H9 (cell line): Measurements from ENCODE around the gene SPEM3. TPM values are rescaled to one million over a fixed set of nuclear protein-coding genes. Genes with fewer than 3 reads are reported as not detected.

Experiments used
- DNase-seq: peaks from one replicate; pipeline ENCODE4 v3.0.0-alpha.2; 2017
- H2AFZ ChIP-seq: one replicate; pipeline ENCODE4 v1.6.1; 2013; ENCODE audit warnings: mild to moderate bottlenecking, low read length, control low read depth, moderate library complexity
- H2AK5ac ChIP-seq: 2 replicates; pipeline ENCODE4 v1.6.1; 2013; ENCODE audit warnings: low read length, control low read depth, mixed read lengths; ENCODE audit not compliant: insufficient read length
- H2BK120ac ChIP-seq: one replicate; pipeline ENCODE4 v1.6.1; 2013; ENCODE audit warnings: low read depth, mild to moderate bottlenecking, low read length, control low read depth, inconsistent platforms; ENCODE audit not compliant: poor library complexity, severe bottlenecking
- H2BK12ac ChIP-seq: 2 replicates; pipeline ENCODE4 v1.6.1; 2013; ENCODE audit warnings: low read length, control low read depth, mixed read lengths, low read depth; ENCODE audit not compliant: insufficient read length
- H2BK15ac ChIP-seq: 2 replicates; pipeline ENCODE4 v1.6.1; 2013; ENCODE audit warnings: low read depth, low read length, control low read depth
- H2BK20ac ChIP-seq: one replicate; pipeline ENCODE4 v1.6.1; 2013; ENCODE audit warnings: low read depth, mild to moderate bottlenecking, low read length, control low read depth, inconsistent platforms; ENCODE audit not compliant: poor library complexity, severe bottlenecking
- H2BK5ac ChIP-seq: 2 replicates; pipeline ENCODE4 v1.6.1; 2013; ENCODE audit warnings: low read length, control low read depth, mixed read lengths; ENCODE audit not compliant: insufficient read length
- H3K14ac ChIP-seq: 2 replicates; pipeline ENCODE4 v1.6.1; 2013; ENCODE audit warnings: low read length, control low read depth; ENCODE audit not compliant: insufficient read depth
- H3K18ac ChIP-seq: 2 replicates; pipeline ENCODE4 v1.6.1; 2013; ENCODE audit warnings: low read depth, mild to moderate bottlenecking, mixed read lengths, low read length, control low read depth; ENCODE audit not compliant: insufficient read length
- H3K23ac ChIP-seq: 2 replicates; pipeline ENCODE4 v1.6.1; 2013; ENCODE audit warnings: low read length, control low read depth, mixed read lengths, low read depth; ENCODE audit not compliant: insufficient read length
- H3K23me2 ChIP-seq: 2 replicates; pipeline ENCODE4 v1.6.1; 2013; ENCODE audit warnings: low read depth, mild to moderate bottlenecking, mixed read lengths, low read length, control low read depth; ENCODE audit not compliant: insufficient read length, poor library complexity, severe bottlenecking
- H3K27ac ChIP-seq: 2 replicates; pipeline ENCODE4 v1.5.1; 2013; ENCODE audit warnings: low read length, control low read depth, mixed read lengths, low read depth; ENCODE audit not compliant: insufficient read length
- H3K27me3 ChIP-seq: 2 replicates; pipeline ENCODE4 v1.6.1; 2013; ENCODE audit warnings: low read length, control low read depth, inconsistent platforms; ENCODE audit not compliant: insufficient read depth
- H3K4ac ChIP-seq: 2 replicates; pipeline ENCODE4 v1.6.1; 2013; ENCODE audit warnings: low read depth, mild to moderate bottlenecking, control low read depth, inconsistent platforms, low read length, moderate library complexity
- H3K4me1 ChIP-seq: 2 replicates; pipeline ENCODE4 v1.6.1; 2013; ENCODE audit warnings: low read length, control low read depth, inconsistent platforms; ENCODE audit not compliant: insufficient read depth
- H3K4me2 ChIP-seq: 2 replicates; pipeline ENCODE4 v1.6.1; 2013; ENCODE audit warnings: low read length, control low read depth, mixed read lengths; ENCODE audit not compliant: insufficient read length, insufficient read depth
- H3K56ac ChIP-seq: 2 replicates; pipeline ENCODE4 v1.6.1; 2013; ENCODE audit warnings: low read depth, mild to moderate bottlenecking, mixed read lengths, low read length, control low read depth; ENCODE audit not compliant: insufficient read length
- H3K79me1 ChIP-seq: 2 replicates; pipeline ENCODE4 v1.6.1; 2013; ENCODE audit warnings: low read depth, mild to moderate bottlenecking, moderate library complexity, low read length, control low read depth, inconsistent platforms; ENCODE audit not compliant: insufficient read depth, poor library complexity, severe bottlenecking
- H3K79me2 ChIP-seq: 2 replicates; pipeline ENCODE4 v1.6.1; 2013; ENCODE audit warnings: low read length, control low read depth, inconsistent platforms; ENCODE audit not compliant: insufficient read depth
- H3K9ac ChIP-seq: 2 replicates; pipeline ENCODE4 v1.6.1; 2013; ENCODE audit warnings: low read length, control low read depth, mixed read lengths; ENCODE audit not compliant: insufficient read length; ENCODE audit errors: extremely low read depth
- H3K9me3 ChIP-seq: one replicate; pipeline ENCODE4 v1.6.1; 2013; ENCODE audit warnings: low read depth, low read length, inconsistent platforms; ENCODE audit not compliant: control insufficient read depth
- H3T11ph ChIP-seq: one replicate; pipeline ENCODE4 v1.6.1; 2013; ENCODE audit warnings: mild to moderate bottlenecking, low read length, control low read depth, inconsistent platforms
- H4K20me1 ChIP-seq: one replicate; pipeline ENCODE4 v1.6.1; 2013; ENCODE audit not compliant: control insufficient read depth, insufficient read length, insufficient read depth
- H4K5ac ChIP-seq: 2 replicates; pipeline ENCODE4 v1.6.1; 2013; ENCODE audit warnings: low read depth, mild to moderate bottlenecking, mixed read lengths, low read length, control low read depth; ENCODE audit not compliant: insufficient read length
- H4K8ac ChIP-seq: replicated peaks from 2 replicates; pipeline ENCODE4 v1.6.1; 2013; ENCODE audit warnings: low read length, control low read depth, mixed read lengths, low read depth; ENCODE audit not compliant: insufficient read length
- H4K91ac ChIP-seq: 2 replicates; pipeline ENCODE4 v1.6.1; 2013; ENCODE audit warnings: low read depth, mild to moderate bottlenecking, moderate library complexity, mixed read lengths, low read length, control low read depth; ENCODE audit not compliant: insufficient read length
- H3K27ac Mint-ChIP-seq, 3 experiments: 2 replicates in 2 of 3; 3 replicates in 1 of 3; pipeline ENCODE4 v1.8.0; 2020 to 2021; ENCODE audit warnings: mixed read lengths in 3 of 3, mild to moderate bottlenecking in 1 of 3, moderate library complexity in 1 of 3
- H3K27me3 Mint-ChIP-seq: 2 replicates; pipeline ENCODE4 v1.8.0; 2021; ENCODE audit warnings: low read depth, mild to moderate bottlenecking, moderate library complexity, mixed read lengths
- H3K36me3 Mint-ChIP-seq, 3 experiments: 2 replicates in 2 of 3; 3 replicates in 1 of 3; pipeline ENCODE4 v1.8.0; 2020 to 2021; ENCODE audit warnings: low read depth in 3 of 3, mixed read lengths in 3 of 3; ENCODE audit not compliant: insufficient read depth in 1 of 3
- H3K4me1 Mint-ChIP-seq, 2 experiments: 2 replicates each; pipeline ENCODE4 v1.8.0; 2020; ENCODE audit warnings: mixed read lengths in 2 of 2
- H3K4me3 Mint-ChIP-seq, 2 experiments: 2 replicates in 1 of 2; 3 replicates in 1 of 2; pipeline ENCODE4 v1.8.0; 2020 to 2021; ENCODE audit warnings: mild to moderate bottlenecking in 2 of 2, mixed read lengths in 2 of 2, moderate library complexity in 1 of 2
- H3K9me3 Mint-ChIP-seq, 2 experiments: 2 replicates in 1 of 2; 3 replicates in 1 of 2; pipeline ENCODE4 v1.8.0; 2020; ENCODE audit warnings: mild to moderate bottlenecking in 2 of 2, mixed read lengths in 2 of 2, moderate library complexity in 1 of 2
- CTCF ChIP-seq: fragments of 200-600 bp; sonication (generic); conservative IDR thresholded peaks from 3 replicates; pipeline ENCODE4 v1.8.0; 2021; ENCODE audit warnings: antibody characterized with exemption, mild to moderate bottlenecking
- WGBS: extraction: QIAGEN DNeasy Blood & Tissue Kit; methylation state at CpG from one replicate; pipeline ENCODE4 v1.1.7; 2013; ENCODE audit warnings: missing lambda C conversion rate, low lambda C conversion rate, mixed read lengths; ENCODE audit not compliant: insufficient read length; ENCODE audit errors: extremely low coverage; 5-methylcytosine and 5-hydroxymethylcytosine counted together
- total RNA-seq: library from RNA; stranded (reverse); gene quantifications from 2 replicates; pipeline ENCODE4 v1.2.1, GENCODE V29; 2021

SPEM3 gene
- total RNA-seq, 1 experiment from 2014 or later = not detected

- H4K5ac ChIP-seq = no peak overlapping the region
- no peak overlapping the region for H3K18ac ChIP-seq
- Mint-ChIP-seq H3K9me3 (no peaks in the 10 kb centered on the region; a peak in 1 of 5 replicates), H3K27ac (no peak overlapping the region), H3K4me1 (peaks cover 3% of the 10 kb centered on the region in 2 experiments; a peak in 3 of 4 replicates), H3K36me3 (no peaks in the 10 kb centered on the region), H3K4me3 (no peak overlapping the region), H3K27me3 (peaks cover 17% of the 10 kb centered on the region)
- DNase-seq = no peak
- H3K4ac ChIP-seq = no peak overlapping the region
- no peaks in the 10 kb centered on the region; the same call in 1 of the 2 replicates for H3K27me3 ChIP-seq
- H2BK12ac ChIP-seq = no peak overlapping the region
- H3K4me2 ChIP-seq = no peak overlapping the region
- H3K9ac ChIP-seq = no peak overlapping the region
- no peak overlapping the region for H2AFZ ChIP-seq
- no peaks in the 10 kb centered on the region for H3K79me2 ChIP-seq
- H3K4me1 ChIP-seq = no peaks in the 10 kb centered on the region
- no peaks in the 10 kb centered on the region for H3K79me1 ChIP-seq
- no peak overlapping the region for H3K23ac ChIP-seq
- H2BK15ac ChIP-seq = no peak overlapping the region
- H3T11ph ChIP-seq = no peak overlapping the region
- no peaks in the 10 kb centered on the region for H3K9me3 ChIP-seq
- H2AK5ac ChIP-seq = no peak overlapping the region
- H4K20me1 ChIP-seq = no peaks in the 10 kb centered on the region
- H3K27ac ChIP-seq = no peak overlapping the region
- no CpG with 5 or more reads among the region's 1 CpG for WGBS
- no peak overlapping the region for H4K8ac ChIP-seq
- no peak overlapping the region for H4K91ac ChIP-seq
- no peak overlapping the region for H3K56ac ChIP-seq
- H3K14ac ChIP-seq = no peak overlapping the region
- no peak for TF ChIP-seq CTCF
- H2BK120ac ChIP-seq = no peak overlapping the region
- peaks cover 6% of the 10 kb centered on the region for H3K23me2 ChIP-seq
- H2BK20ac ChIP-seq = no peak overlapping the region
- H2BK5ac ChIP-seq = no peak overlapping the region
These were observed 2.6 kb downstream of the SPEM3 start for GRCh38 chr17:7431231-7431630.
